Kidney tubule cell (primary cell): ENCODE data around the gene SYNPR.
A peak's percentile ranks its signal among the peaks of the same experiment; 100 is the strongest.
"Not testable (repeated sequence)": the region's sequence is repeated elsewhere in the genome, so short reads cannot be mapped to it uniquely, and the experiment has no call there.

ENCODE experiments used
- DNase-seq: peaks from one replicate; pipeline ENCODE4 v3.0.0-alpha.2; 2018; ENCODE audit warnings: low spot score

SYNPR gene

GRCh38 chr3:63624941-63625560 is 346.9 kb downstream of the SYNPR start:
- DNase-seq: peak; percentile 71

- DNase-seq: no peak
Observed at GRCh38 chr3:63631670-63632069, 353.6 kb downstream of the SYNPR start.

- no peak for DNase-seq
Observed at GRCh38 chr3:63635186-63635585, 357.1 kb downstream of the SYNPR start.

- peak; percentile 27 for DNase-seq
Observed at GRCh38 chr3:63639806-63640205, 361.7 kb downstream of the SYNPR start.

- DNase-seq: no peak
Observed at GRCh38 chr3:63642488-63642887, 364.4 kb downstream of the SYNPR start.

- no peak for DNase-seq
Observed at GRCh38 chr3:63644212-63644797, 366.2 kb downstream of the SYNPR start.

- not testable (repeated sequence) for DNase-seq
Observed at GRCh38 chr3:63644928-63645781, 367.0 kb downstream of the SYNPR start.

- DNase-seq: no peak
Observed at GRCh38 chr3:63652066-63652725, 374.1 kb downstream of the SYNPR start, which contains the start of gene SNTN. TSS of gene SNTN (plus strand) at chr3:63652675. CDS start at chr3:63652688, 13 bp downstream.

- DNase-seq: peak; percentile 70
Observed at GRCh38 chr3:63654211-63654610, 376.1 kb downstream of the SYNPR start.

GRCh38 chr3:63654931-63655330 is 376.8 kb downstream of the SYNPR start:
- DNase-seq: no peak

- peak; percentile 68 for DNase-seq
Observed at GRCh38 chr3:63655519-63655918, 377.4 kb downstream of the SYNPR start.

- peak; percentile 35 for DNase-seq
Observed at GRCh38 chr3:63656786-63657185, 378.7 kb downstream of the SYNPR start.

- DNase-seq: no peak
Observed at GRCh38 chr3:63661242-63661641, 383.1 kb downstream of the SYNPR start.

GRCh38 chr3:63662011-63662410 is 383.9 kb downstream of the SYNPR start:
- DNase-seq: no peak

GRCh38 chr3:63662500-63662899 is 384.4 kb downstream of the SYNPR start:
- peak; percentile 10 for DNase-seq
